ENCODE results near the gene STX16.
"Not testable (repeated sequence)": the region's sequence is repeated elsewhere in the genome, so short reads cannot be mapped to it uniquely, and the experiment has no call there.

The STX16 gene

DNA sequence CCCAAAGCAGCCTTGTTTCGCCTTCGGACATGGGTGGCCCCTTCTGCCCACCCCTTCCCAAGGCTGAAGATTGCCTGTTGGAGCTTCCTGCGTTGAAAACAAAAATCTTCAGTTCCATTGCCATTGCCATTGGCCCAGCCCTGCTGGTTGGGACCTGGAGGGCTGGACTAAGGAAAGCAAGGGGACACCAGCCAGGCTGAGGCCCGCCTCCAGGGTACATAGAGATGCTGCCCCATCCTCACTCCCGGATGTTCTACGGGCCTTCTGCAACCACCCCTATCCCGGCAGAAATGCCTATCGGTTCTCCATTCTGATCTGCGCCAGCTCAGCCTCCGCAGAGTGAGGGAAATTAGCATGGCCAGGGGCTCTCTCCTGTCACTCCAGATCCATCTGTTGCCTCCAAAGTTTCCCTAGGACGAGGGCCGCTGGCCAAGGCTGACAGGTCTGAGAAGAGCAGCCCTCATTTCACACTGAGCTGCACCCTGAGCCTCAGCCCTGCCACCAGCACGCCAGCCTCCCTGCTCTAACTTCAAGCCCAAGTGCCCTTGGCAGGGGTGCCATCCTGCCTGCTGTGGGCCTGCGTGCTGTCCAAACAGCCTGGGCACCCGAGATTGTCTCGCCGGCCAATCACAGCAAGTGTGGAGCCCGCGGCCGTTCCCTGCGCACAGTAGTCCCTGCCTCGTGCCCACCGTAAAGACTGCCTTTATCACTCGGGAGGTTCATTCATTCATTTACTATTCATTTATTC lies 13.4 kb upstream of the STX16 start:
- DNase-seq = no peak

DNA sequence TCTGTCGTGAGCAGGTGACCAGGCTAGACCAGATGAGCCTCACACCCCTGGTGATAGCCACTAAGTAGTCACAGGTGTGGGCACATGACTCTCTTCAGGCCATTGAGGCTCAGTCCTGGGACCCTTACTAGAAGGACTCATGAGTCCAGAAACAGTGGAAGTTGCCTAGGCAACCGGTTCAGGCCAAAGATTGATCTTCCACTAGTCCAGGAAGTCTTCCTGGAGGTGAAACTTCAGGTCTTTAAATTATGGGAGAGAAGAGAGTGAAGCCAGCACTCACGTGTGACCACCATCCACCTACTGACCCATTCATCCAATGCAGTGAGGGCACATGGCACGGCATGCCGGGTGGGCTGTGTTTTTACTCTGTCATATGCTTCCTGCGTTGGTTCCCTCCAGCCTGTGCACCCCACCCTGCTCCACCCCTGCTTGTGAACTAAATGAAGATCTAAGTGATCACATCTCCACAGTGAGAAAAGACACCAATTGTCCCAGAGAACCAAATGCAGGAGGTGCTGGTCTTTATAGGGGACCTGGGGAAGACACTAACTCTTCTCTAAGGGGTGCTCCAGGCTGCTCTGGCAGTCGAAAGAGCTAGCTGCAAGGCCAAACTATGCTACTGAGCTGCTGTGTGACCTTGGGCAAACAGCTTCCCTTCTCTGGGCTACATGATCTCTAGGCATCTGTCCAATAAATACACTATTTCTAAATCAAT lies 12.5 kb upstream of the STX16 start:
- no peak for DNase-seq

DNA sequence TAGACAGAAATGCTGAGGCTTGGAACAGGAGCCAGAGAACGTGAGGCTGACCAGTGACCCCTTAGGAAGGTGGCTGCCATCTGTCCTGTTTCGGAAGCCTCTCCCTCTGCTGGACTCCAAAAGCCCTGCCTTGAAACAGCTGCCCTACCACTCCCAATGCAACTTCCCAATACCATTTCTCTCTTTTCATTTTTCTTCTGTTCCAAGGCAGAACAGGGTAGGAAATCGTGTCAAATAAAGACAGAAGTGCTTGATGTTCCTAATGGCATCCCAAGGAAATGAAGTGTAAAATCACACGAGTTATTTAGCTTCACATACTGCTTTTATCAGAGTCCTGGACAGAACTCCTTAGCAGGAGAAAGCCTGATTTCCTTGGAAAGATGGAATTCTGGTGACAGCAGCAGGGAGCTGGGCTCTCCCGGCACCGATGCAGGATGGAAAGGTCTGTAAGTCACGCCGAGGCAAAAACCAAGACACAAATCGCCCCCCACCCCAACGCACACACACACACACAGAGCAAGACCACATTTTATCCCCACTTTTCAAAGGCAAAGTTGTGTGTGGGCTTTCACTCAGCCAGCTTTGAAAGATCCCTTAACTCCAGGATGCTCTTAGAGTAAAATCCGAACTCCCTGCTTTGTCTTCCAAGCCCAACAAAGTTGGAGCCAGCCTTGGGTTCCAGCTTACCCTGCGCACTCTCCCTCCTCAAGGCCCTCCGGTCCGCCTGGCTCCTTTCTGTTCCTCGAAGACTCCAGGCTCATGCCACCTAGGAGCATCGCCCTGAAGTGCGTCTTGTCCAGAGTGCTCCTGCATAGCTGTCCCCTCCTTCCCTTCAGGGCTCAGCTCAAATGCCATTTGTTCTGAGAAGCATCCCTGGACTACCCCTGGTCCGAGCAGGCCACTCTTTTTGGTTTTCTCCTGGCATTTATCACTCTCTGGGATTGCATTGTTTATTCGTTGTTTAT lies 11.6 kb upstream of the STX16 start:
- no peak for DNase-seq

DNA sequence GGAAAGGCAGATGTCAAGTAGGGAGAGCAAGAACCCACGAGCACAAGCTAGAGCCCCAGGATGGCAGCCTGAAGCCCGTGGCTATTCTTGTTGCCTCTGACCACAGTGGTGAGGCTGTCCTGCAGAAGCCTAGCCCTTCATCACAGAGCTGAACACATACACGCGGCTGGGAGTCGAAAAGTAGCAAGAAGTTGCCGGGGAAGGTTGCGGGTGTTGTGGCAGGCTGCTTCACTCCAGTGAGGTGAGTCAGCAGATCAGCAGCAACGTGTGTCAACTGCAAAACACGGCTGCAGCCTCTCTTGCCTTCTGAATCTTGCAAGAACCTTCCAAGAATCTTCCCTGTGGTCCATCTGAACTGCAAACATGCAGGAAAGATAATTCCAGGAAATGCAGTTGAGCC lies 10.6 kb upstream of the STX16 start:
- DNase-seq = no peak

DNA sequence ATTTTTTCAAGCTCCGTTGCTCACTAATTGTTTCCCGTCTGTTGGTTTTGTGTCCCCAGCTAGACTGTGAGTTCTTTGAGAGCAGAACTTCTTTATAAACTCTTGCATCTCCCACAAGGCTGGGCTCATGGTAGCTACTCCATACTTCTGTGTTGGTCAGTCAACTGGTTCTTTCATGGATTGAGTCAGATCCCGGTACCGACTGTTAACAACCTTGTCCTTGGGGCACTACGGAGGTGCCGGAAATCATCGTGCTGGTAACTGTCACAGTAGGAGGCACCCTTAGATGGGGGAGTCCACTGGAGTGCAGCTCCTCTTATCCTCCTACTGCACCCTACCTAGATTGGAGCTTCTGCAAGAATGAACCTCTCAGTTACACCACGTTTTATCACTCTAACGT lies 8.6 kb upstream of the STX16 start:
- no peak for DNase-seq

DNA sequence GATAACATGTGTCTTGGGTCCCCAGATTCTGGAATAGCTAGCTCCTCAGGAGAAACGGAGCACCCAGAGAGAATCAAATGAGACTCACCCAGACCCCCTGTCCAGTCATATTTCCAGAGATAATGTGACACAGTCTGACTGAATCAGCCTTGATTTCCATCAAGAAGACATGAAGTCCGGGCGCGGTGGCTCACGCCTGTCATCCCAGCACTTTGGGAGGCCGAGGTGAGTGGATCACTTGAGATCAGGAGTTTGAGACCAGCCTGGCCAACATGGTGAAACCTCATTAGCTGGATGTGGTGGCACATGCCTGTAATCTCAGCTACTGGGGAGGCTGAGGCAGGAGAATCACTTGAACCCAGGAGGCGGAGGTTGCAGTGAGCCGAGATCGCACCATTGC lies 8.2 kb upstream of the STX16 start:
- not testable (repeated sequence) for DNase-seq

DNA sequence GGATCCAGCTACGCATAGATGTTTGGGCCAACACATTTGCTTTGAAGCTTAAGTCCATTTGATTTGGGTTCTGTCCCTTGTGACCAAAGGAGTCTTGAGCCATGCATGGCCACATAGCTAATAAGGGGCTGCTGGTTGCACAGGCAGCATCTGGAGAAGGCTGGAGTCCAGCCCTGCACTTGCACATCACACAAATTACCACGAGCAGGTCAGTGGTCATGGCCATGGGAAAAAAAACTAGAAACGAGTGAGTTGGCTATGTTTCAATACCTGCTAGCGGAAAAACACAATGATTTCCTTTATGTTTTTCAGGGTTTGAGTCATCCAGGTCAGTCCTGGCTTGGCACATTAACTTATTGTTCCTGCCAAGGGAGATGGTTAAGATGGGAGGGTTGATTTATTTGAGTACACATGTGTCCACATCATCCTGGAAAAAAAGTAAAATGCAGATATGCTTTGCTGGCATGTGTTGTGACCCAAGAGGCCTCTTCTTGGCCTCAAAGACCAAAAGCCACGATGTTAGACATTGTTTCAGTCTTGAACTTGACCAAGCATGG lies 5.6 kb upstream of the STX16 start:
- DNase-seq = no peak

DNA sequence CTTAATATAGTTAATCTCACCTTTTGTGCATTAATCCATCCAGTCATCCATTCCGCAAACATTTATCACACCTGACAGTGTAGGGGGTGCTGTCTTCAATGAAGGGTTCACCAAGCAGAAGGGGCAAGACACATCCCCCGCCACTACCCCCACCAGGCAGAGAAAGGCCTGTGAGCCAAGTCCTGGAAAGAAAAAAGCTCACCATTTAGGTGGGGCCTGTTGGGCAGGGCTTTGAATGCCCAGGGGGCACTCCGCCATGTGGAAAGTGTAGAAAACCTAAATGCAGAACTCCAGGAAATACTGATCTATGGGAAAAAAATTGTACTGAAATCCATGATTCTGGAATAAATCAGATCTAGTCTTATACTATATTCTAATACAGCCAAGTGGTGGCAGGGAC lies 4.8 kb upstream of the STX16 start:
- DNase-seq = no peak

DNA sequence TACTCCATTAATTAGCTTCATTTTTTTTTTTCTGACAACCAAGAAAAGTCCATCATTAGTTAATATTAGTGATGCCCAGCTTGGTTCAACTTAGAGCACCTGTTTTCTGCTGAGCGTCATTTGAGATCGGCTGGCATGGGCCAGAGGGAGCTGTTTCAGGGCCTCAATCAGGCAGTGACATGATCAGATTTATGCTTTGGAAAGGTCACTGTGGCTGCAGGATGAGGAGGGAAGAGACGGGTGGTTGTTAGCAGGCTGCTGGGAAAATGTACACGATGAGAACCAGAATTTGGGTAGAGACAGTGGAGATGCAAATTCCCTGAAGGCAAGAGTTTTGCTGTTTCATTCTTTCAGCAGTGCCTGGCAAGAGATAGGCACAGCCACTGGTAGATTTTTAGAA lies 4.4 kb upstream of the STX16 start:
- no peak for DNase-seq

DNA sequence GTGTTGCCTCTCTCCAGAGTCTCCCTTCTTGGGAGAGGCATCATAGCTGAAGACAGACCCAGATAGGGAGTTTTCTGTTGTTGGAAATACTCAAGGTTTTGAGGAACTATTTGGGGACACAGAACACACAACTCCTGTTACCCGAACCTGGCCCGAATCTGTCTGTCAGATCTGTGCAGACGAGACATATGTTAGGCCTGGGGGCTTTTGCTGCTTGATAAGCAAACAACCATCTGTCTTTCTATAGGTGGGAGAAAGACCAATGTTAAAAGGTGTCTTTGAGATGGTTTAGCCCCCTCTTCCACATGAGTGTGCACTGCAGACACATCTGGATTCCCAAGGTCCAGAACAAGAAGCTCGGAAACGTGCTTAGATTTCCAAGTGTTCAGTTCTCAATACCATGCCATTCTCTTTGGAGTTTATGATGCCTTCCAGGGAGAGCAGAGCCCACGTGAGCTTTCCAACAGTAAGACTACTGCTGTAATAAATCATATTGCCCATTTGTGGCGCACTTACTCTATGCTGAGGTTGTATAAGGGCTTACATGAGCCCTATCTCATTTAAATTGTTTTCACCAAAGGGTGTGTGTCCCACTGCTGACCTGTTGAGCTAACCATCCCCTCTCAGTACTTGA lies 3.8 kb upstream of the STX16 start:
- DNase-seq = no peak

DNA sequence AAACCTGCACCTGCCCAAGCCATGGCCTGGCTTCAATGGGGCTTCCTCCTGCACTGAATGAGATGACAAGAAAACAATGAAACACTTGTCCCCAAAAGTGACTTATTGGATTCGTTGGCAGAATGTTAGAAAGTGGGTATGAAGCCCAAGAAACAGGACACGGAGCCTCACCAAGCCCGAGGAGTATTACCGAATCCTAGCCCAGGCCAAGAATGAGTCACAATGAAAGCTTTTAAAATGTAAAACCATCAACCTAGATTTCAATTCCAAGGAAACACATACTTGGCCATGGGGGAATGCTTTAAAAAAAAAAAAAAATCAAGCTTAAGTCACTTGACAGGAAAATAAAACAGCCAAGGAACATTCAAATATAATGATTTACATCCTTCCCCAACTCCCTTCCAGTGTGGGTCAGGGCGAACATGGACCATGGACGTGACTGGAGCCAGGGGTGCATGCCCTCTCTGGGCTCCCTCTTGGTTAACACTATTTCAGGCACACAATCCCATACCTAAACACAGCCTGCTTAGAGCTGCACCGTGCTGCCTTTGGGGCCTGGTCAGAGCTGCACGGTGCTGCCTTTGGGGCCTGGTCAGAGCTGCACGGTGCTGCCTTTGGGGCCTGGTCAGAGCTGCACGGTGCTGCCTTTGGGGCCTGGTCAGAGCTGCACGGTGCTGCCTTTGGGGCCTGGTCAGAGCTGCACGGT lies 3.1 kb upstream of the STX16 start:
- no peak for DNase-seq

DNA sequence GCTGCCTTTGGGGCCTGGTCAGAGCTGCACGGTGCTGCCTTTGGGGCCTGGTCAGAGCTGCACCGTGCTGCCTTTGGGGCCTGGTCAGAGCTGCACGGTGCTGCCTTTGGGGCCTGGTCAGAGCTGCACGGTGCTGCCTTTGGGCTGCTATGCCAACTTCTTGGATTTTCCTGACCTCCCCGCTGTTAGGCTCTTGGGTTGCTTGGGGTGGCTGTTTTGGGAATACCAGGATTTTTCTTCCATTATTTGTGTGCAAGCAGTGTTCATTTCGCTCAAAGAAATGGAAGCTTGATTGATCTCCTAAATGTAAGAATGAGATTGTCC lies 2.6 kb upstream of the STX16 start:
- not testable (repeated sequence) for DNase-seq

DNA sequence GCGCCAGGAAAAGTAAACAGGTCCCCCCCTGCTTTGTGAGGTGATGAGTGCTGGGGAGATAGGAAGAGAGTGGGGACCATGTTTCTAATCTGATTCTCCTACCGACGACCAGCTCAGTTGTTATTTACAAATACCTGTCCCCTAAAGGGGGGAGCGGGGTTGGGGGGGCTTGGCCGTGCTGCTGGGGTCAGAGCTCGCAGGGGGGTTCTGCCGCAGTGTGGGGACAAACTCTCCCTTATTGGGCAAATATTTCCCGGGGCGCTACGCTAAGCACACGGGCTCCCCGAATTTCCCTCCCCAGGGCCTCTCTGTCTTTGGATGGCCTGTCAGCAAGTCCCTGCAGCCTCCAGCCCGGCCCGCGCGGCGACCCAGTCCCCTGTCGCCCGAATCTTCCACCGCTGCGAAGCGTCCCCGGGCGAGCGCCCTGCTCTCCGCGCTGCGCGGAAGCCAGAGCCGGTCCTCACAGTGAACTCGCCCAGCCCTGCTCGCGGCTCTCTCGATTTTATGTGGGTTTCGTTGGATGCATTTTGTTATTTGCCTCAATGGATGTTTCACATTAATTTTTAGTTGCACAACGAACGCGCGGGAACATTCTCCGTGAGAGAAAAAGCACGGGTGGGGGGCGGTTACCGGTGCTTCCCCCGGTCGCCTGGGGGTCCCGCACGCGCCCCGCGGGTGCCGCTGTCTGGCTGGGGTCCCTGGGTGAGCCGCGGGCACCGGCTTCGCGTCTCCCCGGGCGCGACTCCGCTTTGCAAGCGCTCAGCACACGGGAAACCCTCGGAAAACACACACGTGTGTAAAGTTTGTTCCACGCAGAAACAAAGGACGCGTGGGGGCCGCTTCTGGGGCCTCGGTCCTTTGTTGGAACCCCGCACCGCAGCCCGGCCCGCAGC lies 1.5 kb upstream of the STX16 start:
- DNase-seq = no peak

DNA sequence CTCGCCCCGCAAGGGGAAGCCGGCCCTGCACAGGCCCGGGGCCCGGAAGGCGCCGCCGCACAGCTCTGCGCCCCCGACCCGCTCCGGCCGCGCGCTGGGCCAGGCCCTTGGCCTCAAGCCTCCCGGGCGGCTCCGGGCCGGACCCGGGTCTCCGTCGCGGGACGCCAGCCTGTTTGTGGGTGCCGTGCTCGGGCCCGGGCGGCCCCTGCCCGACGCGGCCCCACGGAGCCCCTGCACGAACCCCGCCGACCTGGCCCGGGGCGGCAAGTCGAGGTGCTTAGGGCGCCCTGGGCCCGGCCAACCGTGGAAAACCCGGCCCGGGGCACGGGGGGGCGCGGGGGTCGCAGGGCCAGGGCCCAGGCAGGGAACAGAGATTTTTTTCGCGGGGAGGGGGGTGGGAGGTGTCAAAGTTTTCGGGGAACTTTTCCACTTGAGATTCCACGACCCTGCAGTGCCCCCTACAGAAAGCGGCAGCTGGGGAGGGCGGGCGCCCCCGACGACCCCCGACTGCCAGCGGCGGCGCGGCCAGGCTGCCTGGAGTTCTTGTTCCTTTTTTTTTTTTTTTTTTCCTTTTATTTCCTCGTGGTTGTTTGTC lies 805 bp upstream of the STX16 start:
- DNase-seq = no peak

DNA sequence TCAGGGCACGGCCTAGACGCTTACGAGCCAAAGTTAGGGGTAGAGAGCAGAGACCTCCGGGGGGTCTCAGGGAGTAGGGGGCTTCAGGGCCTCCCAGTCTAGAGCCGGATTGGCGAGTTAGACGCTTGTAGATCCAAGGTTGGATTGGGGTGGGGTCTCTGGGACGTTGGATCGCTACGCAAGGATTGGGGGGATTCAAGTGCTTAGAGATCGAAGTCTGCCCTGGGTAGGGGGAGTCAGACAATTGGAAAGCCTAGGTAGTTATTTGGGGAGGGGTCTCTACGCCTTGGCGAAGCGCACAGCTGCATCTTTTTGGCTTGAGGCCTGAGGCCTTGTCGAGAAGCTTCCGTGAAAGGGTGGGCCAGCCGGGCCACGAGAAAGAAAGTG lies 469 bp downstream of the STX16 start:
- no peak for DNase-seq

DNA sequence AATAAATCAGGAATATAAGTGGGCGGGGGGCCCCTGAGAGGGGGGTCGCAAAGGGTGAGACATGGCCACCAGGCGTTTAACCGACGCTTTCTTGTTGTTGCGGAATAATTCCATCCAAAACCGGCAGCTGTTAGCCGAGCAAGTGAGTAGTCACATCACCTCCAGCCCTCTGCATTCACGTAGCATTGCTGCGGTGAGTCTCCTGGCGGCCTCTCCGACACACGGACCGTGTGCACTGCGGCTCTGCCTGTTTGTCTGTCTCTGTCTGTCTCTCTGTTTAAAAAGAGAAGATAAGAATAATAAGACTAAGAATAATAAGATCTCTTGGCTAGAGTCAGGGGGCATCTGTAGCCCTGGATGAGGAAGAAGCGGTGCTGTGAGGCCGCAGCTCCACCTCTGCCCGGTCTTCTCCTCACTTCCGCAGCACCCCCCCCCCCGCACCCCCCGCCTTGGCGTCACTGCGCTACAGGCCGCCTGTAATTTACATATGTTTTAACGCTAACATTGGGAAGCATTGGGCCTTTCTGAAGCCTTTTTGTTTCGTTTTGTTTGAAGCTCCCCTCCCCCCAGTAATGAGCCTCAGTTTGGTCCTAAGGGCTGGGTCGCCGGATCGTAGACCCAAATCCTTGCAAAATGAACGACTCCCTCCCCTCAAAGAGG lies 993 bp downstream of the STX16 start:
- peak; percentile 62 for DNase-seq

DNA sequence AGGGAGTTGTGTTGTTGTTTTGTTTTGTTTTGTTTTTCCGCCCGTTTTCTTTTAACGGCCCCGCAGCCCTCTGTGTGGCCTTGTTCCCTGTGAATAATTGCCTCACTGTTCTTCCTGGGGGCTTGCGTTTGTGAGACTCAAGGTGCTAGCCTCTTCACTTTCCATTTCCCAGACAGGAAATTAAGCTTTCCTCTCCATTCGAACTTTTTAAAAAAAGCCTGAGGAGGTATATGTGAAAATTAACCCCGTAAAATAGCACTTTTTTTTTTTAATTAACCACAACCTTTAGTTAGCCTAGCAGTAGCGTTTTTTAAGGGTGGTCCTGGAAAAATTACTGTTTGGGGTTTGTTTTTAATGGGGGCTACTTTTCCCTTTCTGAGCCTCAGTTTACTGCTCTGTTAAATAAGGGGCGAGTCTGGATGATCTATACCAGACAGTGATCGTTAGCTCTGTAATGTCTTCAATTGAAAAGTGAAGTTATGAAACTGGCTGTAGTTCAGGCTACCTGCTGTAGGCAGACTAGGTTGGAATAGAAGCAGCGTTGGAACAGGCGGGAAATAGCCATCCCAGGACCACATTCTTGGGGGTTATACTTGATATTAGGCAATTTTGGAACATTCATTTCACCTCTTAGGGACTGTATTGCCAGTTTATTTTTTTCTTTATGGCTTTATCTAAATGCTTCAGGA lies 1.7 kb downstream of the STX16 start:
- no peak for DNase-seq

DNA sequence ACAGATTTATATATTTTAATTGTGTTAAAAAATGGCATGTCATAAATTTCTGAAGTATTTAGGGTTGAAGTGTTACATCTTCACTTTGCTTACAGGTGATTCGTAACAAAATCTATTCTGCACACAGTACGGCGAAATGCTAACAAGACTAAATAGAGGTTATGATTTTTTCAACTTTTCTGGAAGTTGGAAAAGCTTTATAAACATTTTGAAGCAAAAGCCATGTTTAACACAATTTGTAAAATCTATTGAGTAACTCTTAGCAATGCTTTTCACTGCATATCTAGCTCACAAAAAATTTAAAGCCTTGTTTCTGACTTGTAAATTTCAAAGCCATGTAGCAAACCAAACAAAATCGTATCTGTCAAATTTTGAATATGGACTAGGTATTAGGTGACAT lies 3.3 kb downstream of the STX16 start:
- no peak for DNase-seq

DNA sequence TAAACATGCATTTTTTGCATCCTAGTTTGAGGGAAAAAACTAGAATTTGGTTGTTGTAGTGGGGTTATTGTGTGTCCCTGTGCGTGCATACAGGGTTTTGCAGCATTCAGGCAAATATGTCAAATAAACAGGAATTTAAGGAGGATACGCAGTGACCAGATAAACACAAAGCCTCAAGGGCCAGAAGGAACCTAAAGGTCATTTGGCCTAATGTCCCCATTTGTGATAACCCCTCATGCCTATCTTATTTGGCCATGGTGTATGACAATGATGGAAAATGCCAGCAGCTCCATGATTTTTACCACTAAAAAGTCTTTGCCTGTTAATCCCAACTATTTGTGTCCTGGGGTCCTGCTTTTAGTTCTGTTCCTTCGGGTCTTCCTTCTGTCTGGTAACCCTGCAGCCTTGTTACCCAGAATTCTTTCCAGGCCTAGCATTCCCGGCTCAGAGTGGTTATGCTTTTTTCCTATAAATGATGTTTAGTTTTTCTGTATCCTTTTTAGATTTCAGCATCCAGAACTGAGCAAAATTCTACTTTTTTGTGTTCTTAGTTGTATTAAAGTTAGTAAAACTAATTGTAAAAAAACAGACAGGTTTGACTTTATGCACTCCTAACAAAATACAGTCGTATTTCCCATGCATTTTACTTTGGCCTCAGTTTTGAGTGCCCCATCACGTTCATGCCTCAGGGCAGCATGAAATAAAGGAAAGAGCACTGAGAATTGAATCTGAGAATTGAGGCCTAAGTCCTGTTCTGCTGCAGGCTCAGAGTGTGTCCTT lies 4.4 kb downstream of the STX16 start:
- DNase-seq = no peak
